ENCODE results near the gene MAGI2. TPM values are rescaled to one million over a fixed set of nuclear protein-coding genes. Genes with fewer than 3 reads are reported as not detected.
A peak's percentile ranks its signal among the peaks of the same experiment; 100 is the strongest.

Gene MAGI2
- total and polyA plus RNA-seq, 2 experiments from 2014 or later: 3.5 to 4.1 TPM

- H3K27me3 ChIP-seq (replicated peaks; ENCODE audit: insufficient read depth): no peaks in the 10 kb centered on the region
- H3K9me3 ChIP-seq (ENCODE audit: low read depth): no peaks in the 10 kb centered on the region
- peaks cover 13% of the 10 kb centered on the region for H3K4me1 ChIP-seq (ENCODE audit: insufficient read depth)
- no peaks in the 10 kb centered on the region for H4K20me1 ChIP-seq (ENCODE audit: insufficient read depth)
- in situ Hi-C loops (cut with MboI): no loop called here
- no peak overlapping the region for H3K4me2 ChIP-seq (ENCODE audit: unreplicated experiment)
- WGBS, 2 experiments (ENCODE audit: low coverage in 1 of 2, low lambda C conversion rate in 2 of 2, missing lambda C conversion rate in 2 of 2): 73% methylated on average over 4 of the region's 4 CpGs
- 0 out of 2 replicates have a peak, but pooled peaks cover 4% of the 10 kb centered on the region for H3K9me2 ChIP-seq (ENCODE audit: insufficient read depth)
- no peaks in the 10 kb centered on the region for H3K36me3 ChIP-seq (ENCODE audit: low read depth)
- H3K9ac ChIP-seq: no peak overlapping the region
- H3K79me2 ChIP-seq (ENCODE audit: insufficient read depth): no peaks in the 10 kb centered on the region
- no peak for DNase-seq
- TF ChIP-seq EZH2phosphoT487 (IDR thresholded peaks at IDR 0.05; ENCODE audit: insufficient read depth, low read depth): no peak
- TF ChIP-seq EZH2 (IDR thresholded peaks at IDR 0.05; ENCODE audit: insufficient read depth, poor library complexity, severe bottlenecking): no peak
- H2AFZ ChIP-seq: no peak overlapping the region
- H3K4me3 ChIP-seq: no peak overlapping the region
- H3F3A ChIP-seq (ENCODE audit: insufficient read depth): peaks cover 15% of the 10 kb centered on the region
- no peak overlapping the region for H3K27ac ChIP-seq
Observed at GRCh38 chr7:78265486-78265885, 1188.0 kb downstream of the MAGI2 start.

- no peaks in the 10 kb centered on the region for H4K20me1 ChIP-seq (ENCODE audit: insufficient read depth)
- peaks cover 19% of the 10 kb centered on the region for H3F3A ChIP-seq (ENCODE audit: insufficient read depth)
- in situ Hi-C loops (cut with MboI): no loop called here
- no peaks in the 10 kb centered on the region for H3K27me3 ChIP-seq (replicated peaks; ENCODE audit: insufficient read depth)
- no peak overlapping the region for H3K4me2 ChIP-seq (ENCODE audit: unreplicated experiment)
- WGBS, 2 experiments (ENCODE audit: low coverage in 1 of 2, low lambda C conversion rate in 2 of 2, missing lambda C conversion rate in 2 of 2): 11 to 15% methylated on average over 2 of the region's 2 CpGs
- 0 out of 2 replicates have a peak, but pooled peaks cover 4% of the 10 kb centered on the region for H3K9me2 ChIP-seq (ENCODE audit: insufficient read depth)
- no peak for TF ChIP-seq EZH2 (IDR thresholded peaks at IDR 0.05; ENCODE audit: insufficient read depth, poor library complexity, severe bottlenecking)
- TF ChIP-seq EZH2phosphoT487 (IDR thresholded peaks at IDR 0.05; ENCODE audit: insufficient read depth, low read depth): no peak
- no peaks in the 10 kb centered on the region for H3K9me3 ChIP-seq (ENCODE audit: low read depth)
- H3K36me3 ChIP-seq (ENCODE audit: low read depth): no peaks in the 10 kb centered on the region
- no peak overlapping the region for H3K4me3 ChIP-seq
- no peak overlapping the region for H3K27ac ChIP-seq
- H3K4me1 ChIP-seq (ENCODE audit: insufficient read depth): peaks cover 17% of the 10 kb centered on the region
- H3K79me2 ChIP-seq (ENCODE audit: insufficient read depth): no peaks in the 10 kb centered on the region
- no peak for DNase-seq
- H3K9ac ChIP-seq: no peak overlapping the region
- no peak overlapping the region for H2AFZ ChIP-seq
Observed at GRCh38 chr7:78265071-78265470, 1188.4 kb downstream of the MAGI2 start.

GRCh38 chr7:78264105-78264504 is 1189.4 kb downstream of the MAGI2 start:
- Histone ChIP-seq H3K36me3 (ENCODE audit: low read depth) (no peaks in the 10 kb centered on the region), H3K27ac (no peak overlapping the region), H3K4me2 (ENCODE audit: unreplicated experiment) (no peak overlapping the region), H3F3A (ENCODE audit: insufficient read depth) (peaks cover 19% of the 10 kb centered on the region), H3K9ac (no peak overlapping the region), H3K4me3 (no peak overlapping the region), H3K79me2 (ENCODE audit: insufficient read depth) (no peaks in the 10 kb centered on the region), H3K4me1 (ENCODE audit: insufficient read depth) (peaks cover 18% of the 10 kb centered on the region), H4K20me1 (ENCODE audit: insufficient read depth) (no peaks in the 10 kb centered on the region), H3K9me2 (ENCODE audit: insufficient read depth) (0 out of 2 replicates have a peak, but pooled peaks cover 4% of the 10 kb centered on the region), H2AFZ (no peak overlapping the region), H3K9me3 (ENCODE audit: low read depth) (no peaks in the 10 kb centered on the region), H3K27me3 (replicated peaks; ENCODE audit: insufficient read depth) (no peaks in the 10 kb centered on the region)
- in situ Hi-C loops (cut with MboI): no loop called here
- WGBS, 2 experiments (ENCODE audit: low coverage in 1 of 2, low lambda C conversion rate in 2 of 2, missing lambda C conversion rate in 2 of 2): 35 to 52% methylated on average over 1 of the region's 1 CpG
- DNase-seq: no peak
- TF ChIP-seq EZH2 (IDR thresholded peaks at IDR 0.05; ENCODE audit: insufficient read depth, poor library complexity, severe bottlenecking) (no peak), EZH2phosphoT487 (IDR thresholded peaks at IDR 0.05; ENCODE audit: insufficient read depth, low read depth) (no peak)

- Histone ChIP-seq H3K9me3 (ENCODE audit: low read depth) (no peaks in the 10 kb centered on the region), H3K36me3 (ENCODE audit: low read depth) (no peaks in the 10 kb centered on the region), H3K79me2 (ENCODE audit: insufficient read depth) (no peaks in the 10 kb centered on the region), H3K4me2 (ENCODE audit: unreplicated experiment) (no peak overlapping the region), H4K20me1 (ENCODE audit: insufficient read depth) (no peaks in the 10 kb centered on the region), H3K4me1 (ENCODE audit: insufficient read depth) (peaks cover 18% of the 10 kb centered on the region), H3K4me3 (no peak overlapping the region), H3K9ac (no peak overlapping the region), H3F3A (ENCODE audit: insufficient read depth) (peaks cover 19% of the 10 kb centered on the region), H3K27ac (peak overlapping the region; percentile 55), H3K27me3 (replicated peaks; ENCODE audit: insufficient read depth) (no peaks in the 10 kb centered on the region), H2AFZ (no peak overlapping the region), H3K9me2 (ENCODE audit: insufficient read depth) (no peaks in the 10 kb centered on the region)
- DNase-seq: no peak
- 50 to 68% methylated on average over 1 of the region's 1 CpG for WGBS, 2 experiments (ENCODE audit: low coverage in 1 of 2, low lambda C conversion rate in 2 of 2, missing lambda C conversion rate in 2 of 2)
- TF ChIP-seq EZH2phosphoT487 (IDR thresholded peaks at IDR 0.05; ENCODE audit: insufficient read depth, low read depth) (no peak), EZH2 (IDR thresholded peaks at IDR 0.05; ENCODE audit: insufficient read depth, poor library complexity, severe bottlenecking) (no peak)
- in situ Hi-C loops (cut with MboI): no loop called here
Observed at GRCh38 chr7:78261739-78262138, 1191.7 kb downstream of the MAGI2 start.

GRCh38 chr7:78261302-78261701 is 1192.2 kb downstream of the MAGI2 start:
- peak overlapping the region; percentile 55 for H3K27ac ChIP-seq
- no peaks in the 10 kb centered on the region for H3K27me3 ChIP-seq (replicated peaks; ENCODE audit: insufficient read depth)
- no peaks in the 10 kb centered on the region for H3K9me2 ChIP-seq (ENCODE audit: insufficient read depth)
- DNase-seq: peak; percentile 33
- 51 to 73% methylated on average over 2 of the region's 2 CpGs for WGBS, 2 experiments (ENCODE audit: low coverage in 1 of 2, low lambda C conversion rate in 2 of 2, missing lambda C conversion rate in 2 of 2)
- H2AFZ ChIP-seq: no peak overlapping the region
- H3K4me3 ChIP-seq: no peak overlapping the region
- peaks cover 18% of the 10 kb centered on the region for H3K4me1 ChIP-seq (ENCODE audit: insufficient read depth)
- no peaks in the 10 kb centered on the region for H4K20me1 ChIP-seq (ENCODE audit: insufficient read depth)
- TF ChIP-seq EZH2 (IDR thresholded peaks at IDR 0.05; ENCODE audit: insufficient read depth, poor library complexity, severe bottlenecking) (no peak), EZH2phosphoT487 (IDR thresholded peaks at IDR 0.05; ENCODE audit: insufficient read depth, low read depth) (no peak)
- H3K79me2 ChIP-seq (ENCODE audit: insufficient read depth): no peaks in the 10 kb centered on the region
- H3F3A ChIP-seq (ENCODE audit: insufficient read depth): peaks cover 19% of the 10 kb centered on the region
- H3K4me2 ChIP-seq (ENCODE audit: unreplicated experiment): peak overlapping the region; percentile 32
- H3K9ac ChIP-seq: no peak overlapping the region; the same call in 1 of the 2 replicates
- H3K36me3 ChIP-seq (ENCODE audit: low read depth): no peaks in the 10 kb centered on the region
- H3K9me3 ChIP-seq (ENCODE audit: low read depth): no peaks in the 10 kb centered on the region
- in situ Hi-C loops (cut with MboI): no loop called here
